GM23338 (cell line): ENCODE measurements around the gene CADPS2. TPM values are rescaled to one million over a fixed set of nuclear protein-coding genes. Genes with fewer than 3 reads are reported as not detected.

Experiments used
- ATAC-seq: fragments of 200-7000 bp; cut with Tn5 transposase; 3 replicates; pipeline ENCODE4 v1.9.1; 2020
- DNase-seq: peaks from one replicate; pipeline ENCODE4 v3.0.0-alpha.2; 2015; ENCODE audit warnings: low spot score
- H2AFZ ChIP-seq: fragments of 200-600 bp; sonication (generic); 2 replicates; pipeline ENCODE4 v1.8.0; 2016; ENCODE audit warnings: antibody characterized with exemption, mild to moderate bottlenecking, moderate library complexity
- H3F3A ChIP-seq: fragments of 200-600 bp; sonication (generic); replicated peaks from 2 replicates; pipeline ENCODE4 v1.8.0; 2017; ENCODE audit warnings: antibody characterized with exemption, mixed run types, low read depth
- H3K27ac ChIP-seq: fragments of 200-600 bp; sonication (generic); 2 replicates; pipeline ENCODE4 v1.6.1; 2016; ENCODE audit warnings: low read depth
- H3K27me3 ChIP-seq: fragments of 200-600 bp; sonication (generic); 2 replicates; pipeline ENCODE4 v1.8.0; 2016; ENCODE audit warnings: mild to moderate bottlenecking, mixed run types, moderate library complexity; ENCODE audit not compliant: insufficient read depth
- H3K36me3 ChIP-seq: fragments of 200-600 bp; sonication (generic); 2 replicates; pipeline ENCODE4 v1.8.0; 2016; ENCODE audit warnings: mild to moderate bottlenecking; ENCODE audit not compliant: insufficient read depth
- H3K4me1 ChIP-seq: fragments of 200-600 bp; sonication (generic); 2 replicates; pipeline ENCODE4 v1.8.0; 2016; ENCODE audit warnings: mild to moderate bottlenecking, moderate library complexity; ENCODE audit not compliant: insufficient read depth
- H3K4me2 ChIP-seq: fragments of 200-600 bp; sonication (generic); 2 replicates; pipeline ENCODE4 v1.7.1; 2017; ENCODE audit warnings: mixed run types
- H3K4me3 ChIP-seq: fragments of 200-600 bp; sonication (generic); 2 replicates; pipeline ENCODE4 v1.6.1; 2016; ENCODE audit warnings: mixed run types
- H3K79me2 ChIP-seq: fragments of 200-600 bp; sonication (generic); replicated peaks from 2 replicates; pipeline ENCODE4 v1.8.0; 2017; ENCODE audit warnings: mild to moderate bottlenecking; ENCODE audit not compliant: insufficient read depth
- H3K9me2 ChIP-seq: fragments of 200-600 bp; sonication (generic); 2 replicates; pipeline ENCODE4 v1.8.0; 2017; ENCODE audit not compliant: insufficient read depth
- H4K20me1 ChIP-seq: fragments of 200-600 bp; sonication (generic); replicated peaks from 2 replicates; pipeline ENCODE4 v1.8.0; 2017; ENCODE audit warnings: mild to moderate bottlenecking; ENCODE audit not compliant: insufficient read depth
- H3K27ac Mint-ChIP-seq: 2 replicates; pipeline ENCODE4 v1.8.0; 2020; ENCODE audit warnings: inconsistent platforms, mild to moderate bottlenecking, moderate library complexity, mixed read lengths
- H3K27me3 Mint-ChIP-seq: 3 replicates; pipeline ENCODE4 v1.8.0; 2022; ENCODE audit warnings: low read depth, mild to moderate bottlenecking, moderate library complexity, mixed read lengths, inconsistent platforms; ENCODE audit not compliant: insufficient read depth, poor library complexity
- H3K36me3 Mint-ChIP-seq: 3 replicates; pipeline ENCODE4 v1.8.0; 2021; ENCODE audit warnings: low read depth, mild to moderate bottlenecking, inconsistent platforms, moderate library complexity, mixed read lengths
- H3K4me1 Mint-ChIP-seq: 3 replicates; pipeline ENCODE4 v1.8.0; 2020; ENCODE audit warnings: mild to moderate bottlenecking, inconsistent platforms, mixed read lengths
- H3K4me3 Mint-ChIP-seq: 3 replicates; pipeline ENCODE4 v1.8.0; 2021; ENCODE audit warnings: moderate library complexity, mild to moderate bottlenecking, inconsistent platforms, mixed read lengths
- H3K9me3 Mint-ChIP-seq: 3 replicates; pipeline ENCODE4 v1.8.0; 2020; ENCODE audit warnings: moderate library complexity, mild to moderate bottlenecking, inconsistent platforms, mixed read lengths
- CREB1 ChIP-seq: fragments of 250-450 bp; sonication (Bioruptor Pico); IDR thresholded peaks from 2 replicates; pipeline ENCODE4 v1.5.0; 2020; ENCODE audit warnings: low read depth, mild to moderate bottlenecking, moderate library complexity
- EZH2 ChIP-seq: fragments of 200-600 bp; sonication (generic); IDR thresholded peaks from one replicate; pipeline ENCODE4 v1.8.0; 2017; ENCODE audit warnings: antibody characterized with exemption, mild to moderate bottlenecking, low read depth; ENCODE audit not compliant: unreplicated experiment
- EZH2phosphoT487 ChIP-seq: fragments of 200-600 bp; sonication (generic); IDR thresholded peaks from one replicate; pipeline ENCODE4 v1.8.1; 2018; ENCODE audit warnings: antibody characterized with exemption; ENCODE audit not compliant: unreplicated experiment
- JUNB ChIP-seq: IDR thresholded peaks from one replicate; pipeline ENCODE4 v1.6.1; 2016; ENCODE audit warnings: antibody characterized with exemption; ENCODE audit not compliant: unreplicated experiment
- NANOG ChIP-seq: IDR thresholded peaks from 2 replicates; pipeline ENCODE4 v1.6.1; 2016; ENCODE audit warnings: antibody characterized with exemption, borderline replicate concordance
- POLR2AphosphoS5 ChIP-seq: IDR thresholded peaks from 2 replicates; pipeline ENCODE4 v1.6.1; 2016; ENCODE audit warnings: antibody characterized with exemption, low read depth
- REST ChIP-seq: IDR thresholded peaks from one replicate; pipeline ENCODE4 v1.6.1; 2018; ENCODE audit warnings: antibody characterized with exemption; ENCODE audit not compliant: unreplicated experiment
- STAT1 ChIP-seq: IDR thresholded peaks from one replicate; pipeline ENCODE4 v1.6.1; 2016; ENCODE audit warnings: antibody characterized with exemption; ENCODE audit not compliant: unreplicated experiment
- ZNF114 ChIP-seq: fragments of 250-450 bp; sonication (Bioruptor Pico); IDR thresholded peaks from 2 replicates; pipeline ENCODE4 v1.5.0; 2020; ENCODE audit warnings: mild to moderate bottlenecking, moderate library complexity
- ZNF331 ChIP-seq: fragments of 250-450 bp; sonication (Bioruptor Pico); IDR thresholded peaks from 2 replicates; pipeline ENCODE4 v1.5.0; 2020; ENCODE audit warnings: low read depth, mild to moderate bottlenecking, moderate library complexity
- polyA plus RNA-seq: library from polyadenylated mRNA; unstranded; fragments of >200 nt; fragmentation: Nextera tagmentation; extraction: Ambion mirVana; gene quantifications from 2 replicates; pipeline ENCODE4 v1.2.1, GENCODE V29; 2016
- total RNA-seq: library from RNA; depleted of rRNA; stranded (reverse); fragments of >200 nt; shearing (Covaris generic); gene quantifications from 2 replicates; pipeline ENCODE4 v1.2.3, GENCODE V29; 2014
- TF ChIP-seq, protein P1 (sequence below): fragments of 250-450 bp; sonication (Bioruptor Pico); IDR thresholded peaks from 2 replicates; pipeline ENCODE4 v1.5.0; 2020; ENCODE audit warnings: mild to moderate bottlenecking, moderate library complexity
- TF ChIP-seq, protein P2 (sequence below): IDR thresholded peaks from 2 replicates; pipeline ENCODE4 v1.6.1; 2016; ENCODE audit warnings: antibody characterized with exemption
- TF ChIP-seq, protein P3 (sequence below), 2 experiments: fragments of 200-600 bp in 1 of 2; sonication (generic) in 1 of 2; conservative IDR thresholded peaks; 2 replicates each; pipeline versions ENCODE4 v1.5.1 to v1.6.1; 2016 to 2017; ENCODE audit warnings: antibody characterized with exemption in 2 of 2, low read depth in 2 of 2, mild to moderate bottlenecking in 2 of 2, moderate library complexity in 1 of 2

CADPS2 gene
- total and polyA plus RNA-seq, 2 experiments from 2014 or later = 16.3 to 36.9 TPM

DNA sequence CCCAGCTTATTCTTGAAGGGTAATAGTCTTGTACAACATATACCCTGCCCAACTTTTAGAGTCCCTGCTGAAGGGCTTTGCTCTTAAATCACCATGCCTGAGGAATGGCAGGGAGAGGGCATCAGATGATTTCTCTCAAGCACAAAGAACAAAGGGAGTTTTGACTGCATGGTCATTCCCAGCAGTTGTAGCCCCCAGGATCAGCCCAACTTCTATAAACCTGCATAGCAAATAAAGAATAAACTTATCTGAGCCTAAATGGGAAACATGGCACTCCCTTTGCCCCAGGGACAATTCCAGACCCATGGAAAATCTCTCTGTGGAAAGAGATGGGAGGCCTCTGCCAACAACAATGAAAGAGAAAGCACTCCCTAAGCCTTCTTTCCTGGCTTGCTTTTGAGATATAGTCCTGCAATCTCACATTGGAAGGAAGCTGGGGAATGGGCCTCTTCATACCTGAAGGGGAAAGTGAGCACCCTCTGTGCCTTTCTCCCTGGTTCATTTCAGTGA, 18.7 kb downstream of the CADPS2 start (continued):
- TF ChIP-seq EZH2phosphoT487 (no peak), ZNF331 (CRISPR knock-in tag) (no peak)

- Histone ChIP-seq H2AFZ (no peak overlapping the region), H3K4me3 (no peak overlapping the region), H4K20me1 (no peaks in the 10 kb centered on the region), H3K27me3 (no peaks in the 10 kb centered on the region), H3K79me2 (peaks cover 13% of the 10 kb centered on the region; the same call in 1 of the 2 replicates), H3K27ac (no peak overlapping the region), H3K36me3 (peaks cover 3% of the 10 kb centered on the region), H3K4me2 (no peak overlapping the region), H3F3A (no peaks in the 10 kb centered on the region), H3K9me2 (peaks cover 5% of the 10 kb centered on the region; the same call in 1 of the 2 replicates), H3K4me1 (peaks cover 5% of the 10 kb centered on the region; the same call in 1 of the 2 replicates)
- Mint-ChIP-seq H3K36me3 (peaks cover 18% of the 10 kb centered on the region), H3K27me3 (peaks cover 1% of the 10 kb centered on the region), H3K9me3 (peaks cover 15% of the 10 kb centered on the region), H3K4me3 (no peak overlapping the region), H3K27ac (no peak overlapping the region), H3K4me1 (peaks cover 3% of the 10 kb centered on the region)
- ATAC-seq (no peak), DNase-seq (no peak)
- no peak for TF ChIP-seq POLR2AphosphoS5
- no peak for TF ChIP-seq EZH2
- no peak for TF ChIP-seq ZNF331 (CRISPR knock-in tag)
- no peak for TF ChIP-seq JUNB
- no peak for TF ChIP-seq REST
- no peak for TF ChIP-seq EZH2phosphoT487
- TF ChIP-seq, protein P1, sequence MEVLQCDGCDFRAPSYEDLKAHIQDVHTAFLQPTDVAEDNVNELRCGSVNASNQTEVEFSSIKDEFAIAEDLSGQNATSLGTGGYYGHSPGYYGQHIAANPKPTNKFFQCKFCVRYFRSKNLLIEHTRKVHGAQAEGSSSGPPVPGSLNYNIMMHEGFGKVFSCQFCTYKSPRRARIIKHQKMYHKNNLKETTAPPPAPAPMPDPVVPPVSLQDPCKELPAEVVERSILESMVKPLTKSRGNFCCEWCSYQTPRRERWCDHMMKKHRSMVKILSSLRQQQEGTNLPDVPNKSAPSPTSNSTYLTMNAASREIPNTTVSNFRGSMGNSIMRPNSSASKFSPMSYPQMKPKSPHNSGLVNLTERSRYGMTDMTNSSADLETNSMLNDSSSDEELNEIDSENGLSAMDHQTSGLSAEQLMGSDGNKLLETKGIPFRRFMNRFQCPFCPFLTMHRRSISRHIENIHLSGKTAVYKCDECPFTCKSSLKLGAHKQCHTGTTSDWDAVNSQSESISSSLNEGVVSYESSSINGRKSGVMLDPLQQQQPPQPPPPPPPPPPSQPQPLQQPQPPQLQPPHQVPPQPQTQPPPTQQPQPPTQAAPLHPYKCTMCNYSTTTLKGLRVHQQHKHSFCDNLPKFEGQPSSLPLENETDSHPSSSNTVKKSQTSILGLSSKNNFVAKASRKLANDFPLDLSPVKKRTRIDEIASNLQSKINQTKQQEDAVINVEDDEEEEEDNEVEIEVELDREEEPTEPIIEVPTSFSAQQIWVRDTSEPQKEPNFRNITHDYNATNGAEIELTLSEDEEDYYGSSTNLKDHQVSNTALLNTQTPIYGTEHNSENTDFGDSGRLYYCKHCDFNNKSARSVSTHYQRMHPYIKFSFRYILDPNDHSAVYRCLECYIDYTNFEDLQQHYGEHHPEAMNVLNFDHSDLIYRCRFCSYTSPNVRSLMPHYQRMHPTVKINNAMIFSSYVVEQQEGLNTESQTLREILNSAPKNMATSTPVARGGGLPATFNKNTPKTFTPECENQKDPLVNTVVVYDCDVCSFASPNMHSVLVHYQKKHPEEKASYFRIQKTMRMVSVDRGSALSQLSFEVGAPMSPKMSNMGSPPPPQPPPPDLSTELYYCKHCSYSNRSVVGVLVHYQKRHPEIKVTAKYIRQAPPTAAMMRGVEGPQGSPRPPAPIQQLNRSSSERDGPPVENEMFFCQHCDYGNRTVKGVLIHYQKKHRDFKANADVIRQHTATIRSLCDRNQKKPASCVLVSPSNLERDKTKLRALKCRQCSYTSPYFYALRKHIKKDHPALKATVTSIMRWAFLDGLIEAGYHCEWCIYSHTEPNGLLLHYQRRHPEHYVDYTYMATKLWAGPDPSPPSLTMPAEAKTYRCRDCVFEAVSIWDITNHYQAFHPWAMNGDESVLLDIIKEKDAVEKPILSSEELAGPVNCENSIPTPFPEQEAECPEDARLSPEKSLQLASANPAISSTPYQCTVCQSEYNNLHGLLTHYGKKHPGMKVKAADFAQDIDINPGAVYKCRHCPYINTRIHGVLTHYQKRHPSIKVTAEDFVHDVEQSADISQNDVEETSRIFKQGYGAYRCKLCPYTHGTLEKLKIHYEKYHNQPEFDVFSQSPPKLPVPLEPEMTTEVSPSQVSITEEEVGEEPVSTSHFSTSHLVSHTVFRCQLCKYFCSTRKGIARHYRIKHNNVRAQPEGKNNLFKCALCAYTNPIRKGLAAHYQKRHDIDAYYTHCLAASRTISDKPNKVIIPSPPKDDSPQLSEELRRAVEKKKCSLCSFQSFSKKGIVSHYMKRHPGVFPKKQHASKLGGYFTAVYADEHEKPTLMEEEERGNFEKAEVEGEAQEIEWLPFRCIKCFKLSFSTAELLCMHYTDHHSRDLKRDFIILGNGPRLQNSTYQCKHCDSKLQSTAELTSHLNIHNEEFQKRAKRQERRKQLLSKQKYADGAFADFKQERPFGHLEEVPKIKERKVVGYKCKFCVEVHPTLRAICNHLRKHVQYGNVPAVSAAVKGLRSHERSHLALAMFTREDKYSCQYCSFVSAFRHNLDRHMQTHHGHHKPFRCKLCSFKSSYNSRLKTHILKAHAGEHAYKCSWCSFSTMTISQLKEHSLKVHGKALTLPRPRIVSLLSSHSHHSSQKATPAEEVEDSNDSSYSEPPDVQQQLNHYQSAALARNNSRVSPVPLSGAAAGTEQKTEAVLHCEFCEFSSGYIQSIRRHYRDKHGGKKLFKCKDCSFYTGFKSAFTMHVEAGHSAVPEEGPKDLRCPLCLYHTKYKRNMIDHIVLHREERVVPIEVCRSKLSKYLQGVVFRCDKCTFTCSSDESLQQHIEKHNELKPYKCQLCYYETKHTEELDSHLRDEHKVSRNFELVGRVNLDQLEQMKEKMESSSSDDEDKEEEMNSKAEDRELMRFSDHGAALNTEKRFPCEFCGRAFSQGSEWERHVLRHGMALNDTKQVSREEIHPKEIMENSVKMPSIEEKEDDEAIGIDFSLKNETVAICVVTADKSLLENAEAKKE = no peak
- TF ChIP-seq STAT1 = no peak
- TF ChIP-seq, protein P2, sequence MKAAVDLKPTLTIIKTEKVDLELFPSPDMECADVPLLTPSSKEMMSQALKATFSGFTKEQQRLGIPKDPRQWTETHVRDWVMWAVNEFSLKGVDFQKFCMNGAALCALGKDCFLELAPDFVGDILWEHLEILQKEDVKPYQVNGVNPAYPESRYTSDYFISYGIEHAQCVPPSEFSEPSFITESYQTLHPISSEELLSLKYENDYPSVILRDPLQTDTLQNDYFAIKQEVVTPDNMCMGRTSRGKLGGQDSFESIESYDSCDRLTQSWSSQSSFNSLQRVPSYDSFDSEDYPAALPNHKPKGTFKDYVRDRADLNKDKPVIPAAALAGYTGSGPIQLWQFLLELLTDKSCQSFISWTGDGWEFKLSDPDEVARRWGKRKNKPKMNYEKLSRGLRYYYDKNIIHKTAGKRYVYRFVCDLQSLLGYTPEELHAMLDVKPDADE = no peak
- TF ChIP-seq, protein P3, sequence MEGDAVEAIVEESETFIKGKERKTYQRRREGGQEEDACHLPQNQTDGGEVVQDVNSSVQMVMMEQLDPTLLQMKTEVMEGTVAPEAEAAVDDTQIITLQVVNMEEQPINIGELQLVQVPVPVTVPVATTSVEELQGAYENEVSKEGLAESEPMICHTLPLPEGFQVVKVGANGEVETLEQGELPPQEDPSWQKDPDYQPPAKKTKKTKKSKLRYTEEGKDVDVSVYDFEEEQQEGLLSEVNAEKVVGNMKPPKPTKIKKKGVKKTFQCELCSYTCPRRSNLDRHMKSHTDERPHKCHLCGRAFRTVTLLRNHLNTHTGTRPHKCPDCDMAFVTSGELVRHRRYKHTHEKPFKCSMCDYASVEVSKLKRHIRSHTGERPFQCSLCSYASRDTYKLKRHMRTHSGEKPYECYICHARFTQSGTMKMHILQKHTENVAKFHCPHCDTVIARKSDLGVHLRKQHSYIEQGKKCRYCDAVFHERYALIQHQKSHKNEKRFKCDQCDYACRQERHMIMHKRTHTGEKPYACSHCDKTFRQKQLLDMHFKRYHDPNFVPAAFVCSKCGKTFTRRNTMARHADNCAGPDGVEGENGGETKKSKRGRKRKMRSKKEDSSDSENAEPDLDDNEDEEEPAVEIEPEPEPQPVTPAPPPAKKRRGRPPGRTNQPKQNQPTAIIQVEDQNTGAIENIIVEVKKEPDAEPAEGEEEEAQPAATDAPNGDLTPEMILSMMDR (conservative IDR thresholded peaks at IDR 0.05; ENCODE audit: low read depth in 2 of 2) = no peak
- no peak for TF ChIP-seq ZNF114 (CRISPR knock-in tag)
- TF ChIP-seq CREB1 = no peak
- no peak for TF ChIP-seq NANOG
Observed at GRCh38 chr7:122864838-122865237, 21.4 kb downstream of the CADPS2 start.
